Measurements from ENCODE around the gene UBR7.

UBR7 gene

DNA sequence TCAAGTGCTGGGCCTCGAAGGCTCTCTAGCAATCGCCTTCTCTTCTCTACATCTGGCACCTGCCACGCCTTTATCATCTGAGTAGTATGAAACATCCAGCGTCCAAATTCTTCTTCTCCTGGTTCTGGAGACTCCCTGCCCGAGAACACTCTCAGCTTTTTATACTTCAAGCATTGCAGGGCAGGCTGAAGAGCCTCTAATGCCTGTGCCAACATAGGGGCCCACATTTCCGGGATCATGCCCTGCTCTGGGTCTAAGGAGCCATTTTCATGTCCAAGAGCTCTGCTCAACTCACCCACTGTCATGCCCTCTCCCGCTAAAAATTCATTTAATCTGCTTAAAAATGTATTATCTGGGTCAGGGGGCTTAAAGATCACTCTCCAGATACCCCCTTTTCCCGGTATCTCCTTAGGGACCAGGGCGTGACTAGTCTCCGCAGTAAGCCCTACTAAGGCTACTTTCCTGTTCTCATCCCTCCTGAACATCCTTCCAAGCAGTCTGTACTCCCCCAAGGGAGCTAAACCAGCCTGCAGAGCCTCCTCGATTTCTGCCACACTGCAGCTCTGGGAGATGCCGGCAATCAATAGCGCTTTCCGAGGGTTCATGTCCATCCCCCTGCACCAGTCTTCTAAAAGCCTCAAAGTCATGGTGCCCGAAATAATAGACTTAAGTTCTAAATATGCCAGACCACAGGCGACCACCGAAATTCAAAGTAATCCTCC is 23.3 kb upstream of the UBR7 start:
- H3K4me1 Mint-ChIP-seq = peaks cover 34% of the 10 kb centered on the region

DNA sequence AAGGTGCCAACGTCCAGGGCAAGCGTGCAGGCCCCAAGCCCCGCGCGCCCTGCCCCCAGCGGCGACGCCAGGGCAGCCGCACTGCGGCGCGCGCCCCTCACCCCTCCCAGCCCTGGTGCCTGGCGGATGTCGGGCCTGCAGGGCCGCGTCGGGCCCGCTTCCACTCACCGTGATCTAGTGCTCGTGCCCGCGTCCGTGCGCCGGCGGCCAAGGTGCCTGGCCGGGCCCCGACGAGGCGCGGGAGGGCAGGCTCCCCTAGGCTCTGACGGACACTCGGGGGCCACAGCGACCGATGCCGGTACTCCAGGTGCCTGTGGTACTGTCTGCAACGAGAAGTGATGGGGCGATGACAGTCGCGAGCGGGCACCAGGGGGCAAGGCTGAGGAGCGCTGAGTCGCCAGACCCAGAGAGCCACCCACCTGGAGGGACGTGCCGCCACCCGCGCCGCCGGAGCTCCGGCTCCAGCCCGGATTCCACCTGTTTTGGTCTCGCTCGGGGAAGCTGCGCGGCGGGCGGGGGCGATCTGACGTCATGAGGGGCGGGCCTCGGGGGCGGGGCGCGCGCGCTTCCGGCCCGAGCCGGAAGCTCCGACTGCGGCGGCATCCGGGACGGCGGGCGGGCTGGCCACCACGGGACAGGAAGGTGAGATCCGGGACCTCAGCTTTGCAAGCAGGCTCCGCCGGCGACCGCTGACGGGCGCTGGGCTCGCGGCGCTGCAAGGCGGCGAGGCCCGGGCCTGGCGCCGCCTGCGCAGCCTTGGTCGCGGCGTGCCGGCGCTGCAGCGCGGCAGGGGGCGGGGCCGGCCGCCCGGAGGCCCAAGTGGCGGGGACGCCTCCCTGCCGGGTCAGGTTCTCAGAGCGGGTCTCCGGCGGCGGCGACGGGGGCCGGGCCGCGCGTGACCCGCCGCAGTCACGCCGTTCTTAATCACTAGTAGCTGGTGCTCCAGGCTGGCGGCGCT is 22.4 kb upstream of the UBR7 start, which contains the start of the genes LYSET and MOAP1:
Gene LYSET (plus strand): TSS at position 927 of the 958 bp plus-strand sequence. CDS start 89 bp downstream, outside the sequence.
Gene MOAP1 (minus strand): TSS at position 507 of the 958 bp plus-strand sequence. CDS start 655 bp downstream, outside the sequence.
- Mint-ChIP-seq H3K9me3 (no peaks in the 10 kb centered on the region), H3K36me3 (peaks cover 58% of the 10 kb centered on the region)
- DNase-seq (ENCODE audit: low spot score in 2 of 2) = peak; percentile 77 to 93

More for the DNA sequence above, 23.3 kb upstream of the UBR7 start:
- Mint-ChIP-seq H3K27ac (peak overlapping the region; percentile 85), H3K4me3 (peak overlapping the region; percentile 82), H3K9me3 (no peaks in the 10 kb centered on the region), H3K36me3 (peaks cover 52% of the 10 kb centered on the region)
- DNase-seq (ENCODE audit: low spot score in 2 of 2) = no peak
- ATAC-seq = no peak

DNA sequence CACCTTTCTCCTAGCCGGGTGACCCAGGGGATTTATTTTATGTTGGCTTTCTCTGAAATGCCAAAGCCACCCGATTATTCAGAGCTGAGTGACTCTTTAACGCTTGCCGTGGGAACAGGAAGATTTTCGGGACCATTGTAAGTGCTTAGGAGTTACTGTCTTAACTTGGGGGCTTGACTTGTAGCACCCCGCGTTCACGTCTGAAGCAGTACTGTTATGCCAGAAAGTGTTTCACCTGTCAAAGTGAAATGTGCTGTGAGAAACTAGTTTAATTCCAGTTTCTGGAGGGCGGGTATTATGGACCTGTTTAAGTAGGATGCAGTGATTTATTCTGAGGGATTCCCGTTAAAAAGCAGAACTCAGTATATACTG is 21.7 kb upstream of the UBR7 start:
- peaks cover 63% of the 10 kb centered on the region for H3K36me3 Mint-ChIP-seq
- peak overlapping the region; percentile 82 for H3K4me3 Mint-ChIP-seq
- H3K27ac Mint-ChIP-seq = peak overlapping the region; percentile 85
- no peaks in the 10 kb centered on the region for H3K9me3 Mint-ChIP-seq
- ATAC-seq (no peak), DNase-seq (ENCODE audit: low spot score in 2 of 2) (no peak)
- peaks cover 34% of the 10 kb centered on the region for H3K4me1 Mint-ChIP-seq

More for the DNA sequence above, 22.4 kb upstream of the UBR7 start, which contains the start of the genes LYSET and MOAP1:
- Mint-ChIP-seq H3K4me1 (peaks cover 34% of the 10 kb centered on the region), H3K4me3 (peak within 1 kb of the TSS; percentile 82), H3K27ac (peak within 1 kb of the TSS; percentile 85)
- peak; percentile 95 for ATAC-seq

DNA sequence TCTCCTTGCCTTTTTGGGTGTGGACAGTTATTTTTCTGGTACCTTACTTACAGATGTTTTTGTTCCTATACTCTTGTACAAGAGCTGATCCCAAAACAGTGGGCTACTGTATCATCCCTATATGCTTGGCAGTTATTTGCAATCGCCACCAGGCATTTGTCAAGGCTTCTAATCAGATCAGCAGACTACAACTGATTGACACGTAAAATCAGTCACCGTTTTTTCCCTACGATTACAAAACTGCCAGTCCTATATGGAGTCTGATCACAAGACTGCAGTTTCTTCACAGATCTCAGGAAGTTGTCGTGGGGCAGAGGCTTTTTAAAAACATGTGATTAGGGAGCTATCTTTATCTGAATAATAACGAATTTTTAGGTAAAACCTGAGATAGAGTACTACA is 20.6 kb upstream of the UBR7 start:
- Mint-ChIP-seq H3K36me3 (peaks cover 66% of the 10 kb centered on the region), H3K4me1 (peaks cover 34% of the 10 kb centered on the region), H3K27ac (no peak overlapping the region), H3K4me3 (peak overlapping the region; percentile 82), H3K9me3 (no peaks in the 10 kb centered on the region)
- ATAC-seq (no peak), DNase-seq (ENCODE audit: low spot score in 2 of 2) (no peak)

DNA sequence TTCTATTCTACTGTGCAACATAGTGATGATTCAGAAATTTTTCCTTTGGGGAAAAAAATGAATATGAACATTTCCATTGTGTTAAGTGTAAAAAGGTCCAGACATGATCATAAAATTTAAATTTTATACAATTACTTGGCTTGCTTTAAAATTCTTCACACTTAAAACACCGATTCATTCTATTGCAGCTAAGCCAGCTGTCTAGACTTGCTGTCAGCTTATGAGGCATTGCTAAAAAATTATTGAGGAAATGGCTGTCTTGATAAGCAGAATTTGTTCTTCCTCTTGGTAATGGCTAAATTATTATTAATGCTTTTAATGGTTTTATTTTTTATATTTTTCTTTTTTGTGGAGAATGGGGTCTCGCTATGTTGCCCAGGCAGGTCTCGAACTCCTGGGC is 20.1 kb upstream of the UBR7 start:
- H3K4me1 Mint-ChIP-seq = peaks cover 30% of the 10 kb centered on the region
- H3K36me3 Mint-ChIP-seq = peaks cover 62% of the 10 kb centered on the region
- H3K9me3 Mint-ChIP-seq = no peaks in the 10 kb centered on the region
- no peak overlapping the region for H3K4me3 Mint-ChIP-seq
- no peak overlapping the region for H3K27ac Mint-ChIP-seq
- DNase-seq (ENCODE audit: low spot score in 2 of 2) = no peak
- ATAC-seq = no peak

DNA sequence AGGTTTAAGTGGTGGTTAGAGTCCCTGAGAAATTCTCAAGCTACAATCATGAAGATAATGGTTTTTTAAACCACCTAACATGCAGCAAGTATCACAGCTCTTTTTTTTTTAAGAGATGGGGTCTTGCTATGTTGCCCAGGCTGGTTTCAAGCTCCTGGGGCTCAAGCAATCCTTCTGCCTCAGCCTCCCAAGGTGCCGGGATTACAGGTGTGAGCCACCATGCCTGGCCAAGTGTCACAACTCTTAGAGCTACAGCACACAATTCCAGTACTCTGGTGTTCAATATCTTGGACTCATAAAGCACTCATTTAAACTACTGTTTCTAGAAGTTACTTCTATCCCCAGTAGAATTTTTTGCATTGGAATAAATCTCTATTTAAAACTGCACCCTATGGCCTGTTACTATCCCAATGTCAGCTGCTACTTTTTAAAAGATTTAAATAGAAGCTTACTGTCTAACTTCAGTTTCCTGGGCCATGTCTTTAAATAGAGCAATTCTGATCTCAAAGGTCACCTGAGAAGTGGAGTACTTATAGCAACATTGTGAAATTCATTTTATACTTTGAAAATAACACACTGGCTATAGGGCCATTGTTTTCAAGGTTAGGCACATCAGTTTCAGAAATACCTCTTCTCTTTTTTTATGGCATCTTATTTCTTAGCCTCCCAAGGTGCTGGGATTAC is 11.6 kb upstream of the UBR7 start:
- no peak overlapping the region for H3K27ac Mint-ChIP-seq
- no peak overlapping the region for H3K4me3 Mint-ChIP-seq
- H3K9me3 Mint-ChIP-seq = no peaks in the 10 kb centered on the region
- DNase-seq (ENCODE audit: low spot score in 2 of 2) (no peak), ATAC-seq (no peak)
- no peaks in the 10 kb centered on the region for H3K4me1 Mint-ChIP-seq
- H3K36me3 Mint-ChIP-seq = peaks cover 27% of the 10 kb centered on the region

DNA sequence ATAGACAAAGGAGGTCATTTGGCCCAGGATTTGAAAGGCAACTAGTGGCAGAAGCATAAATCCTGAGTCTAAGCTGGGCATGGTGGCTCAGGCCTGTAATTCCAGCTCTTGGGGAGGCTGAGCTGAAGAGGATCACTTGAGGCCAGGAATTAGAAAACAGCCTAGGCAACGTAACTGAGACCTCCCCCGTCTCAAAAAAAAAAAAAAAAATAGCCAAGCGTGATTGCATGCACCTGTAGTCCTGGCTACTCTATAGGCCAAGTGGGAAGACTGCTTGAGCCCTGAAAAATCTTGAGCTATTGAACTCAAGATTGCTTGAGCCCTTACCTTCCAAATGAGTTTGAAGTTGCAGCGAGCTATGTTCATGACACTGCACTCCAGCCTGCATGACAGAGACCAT is 8.0 kb upstream of the UBR7 start:
- Mint-ChIP-seq H3K4me3 (no peak overlapping the region), H3K27ac (no peak overlapping the region), H3K36me3 (peaks cover 46% of the 10 kb centered on the region), H3K4me1 (no peaks in the 10 kb centered on the region), H3K9me3 (no peaks in the 10 kb centered on the region)
- no peak for DNase-seq (ENCODE audit: low spot score in 2 of 2)
- no peak for ATAC-seq

DNA sequence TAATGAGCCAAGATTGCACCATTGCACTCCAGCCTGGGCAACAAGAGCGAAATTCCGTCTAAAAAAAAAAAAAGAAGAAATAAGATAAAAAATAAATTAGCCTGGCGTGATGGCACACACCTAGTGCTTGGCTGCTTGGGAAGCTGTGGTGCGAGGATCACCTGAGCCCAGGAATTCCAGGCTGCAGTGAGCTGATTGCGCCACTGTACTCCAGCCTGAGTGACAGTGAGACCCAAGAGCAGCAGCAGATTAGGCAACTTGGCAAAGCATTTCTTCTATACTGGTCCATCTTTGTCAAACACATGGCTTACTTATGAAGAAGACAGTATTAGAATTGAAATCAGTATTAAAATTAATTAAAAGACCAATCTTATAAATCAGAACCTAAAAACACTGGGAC is 6.5 kb upstream of the UBR7 start:
- Mint-ChIP-seq H3K27ac (no peak overlapping the region), H3K36me3 (peaks cover 59% of the 10 kb centered on the region), H3K4me1 (peaks cover 11% of the 10 kb centered on the region), H3K9me3 (no peaks in the 10 kb centered on the region), H3K4me3 (no peak overlapping the region)
- DNase-seq (ENCODE audit: low spot score in 2 of 2) = no peak
- no peak for ATAC-seq

DNA sequence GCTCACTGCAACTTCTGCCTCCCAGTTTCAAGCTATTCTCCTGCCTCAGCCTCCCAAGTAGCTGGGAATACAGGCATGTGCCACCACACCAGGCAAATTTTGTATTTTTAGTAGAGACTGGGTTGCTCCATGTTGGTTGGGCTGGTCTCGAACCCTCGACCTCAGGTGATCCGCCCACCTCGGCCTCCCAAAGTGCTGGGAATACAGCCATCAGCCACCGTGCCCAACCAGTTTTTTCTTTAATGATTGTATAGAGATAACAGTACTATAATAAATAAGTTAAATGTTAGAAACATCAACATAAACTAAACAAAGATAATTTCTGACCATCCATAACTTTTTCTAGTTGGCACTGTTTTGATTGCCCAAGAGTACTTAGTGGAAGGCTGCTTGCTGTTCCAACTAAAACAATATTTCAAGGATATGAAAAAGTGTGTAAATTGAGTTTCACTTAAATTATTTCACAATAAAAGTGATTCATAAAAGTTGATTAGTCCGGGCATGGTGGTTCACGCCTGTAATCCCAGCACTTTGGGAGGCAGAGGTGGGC is 5.8 kb upstream of the UBR7 start:
- H3K4me3 Mint-ChIP-seq = no peak overlapping the region
- H3K36me3 Mint-ChIP-seq = peaks cover 66% of the 10 kb centered on the region
- H3K27ac Mint-ChIP-seq = no peak overlapping the region
- no peaks in the 10 kb centered on the region for H3K9me3 Mint-ChIP-seq
- no peak for DNase-seq (ENCODE audit: low spot score in 2 of 2)
- peaks cover 11% of the 10 kb centered on the region for H3K4me1 Mint-ChIP-seq
- no peak for ATAC-seq

DNA sequence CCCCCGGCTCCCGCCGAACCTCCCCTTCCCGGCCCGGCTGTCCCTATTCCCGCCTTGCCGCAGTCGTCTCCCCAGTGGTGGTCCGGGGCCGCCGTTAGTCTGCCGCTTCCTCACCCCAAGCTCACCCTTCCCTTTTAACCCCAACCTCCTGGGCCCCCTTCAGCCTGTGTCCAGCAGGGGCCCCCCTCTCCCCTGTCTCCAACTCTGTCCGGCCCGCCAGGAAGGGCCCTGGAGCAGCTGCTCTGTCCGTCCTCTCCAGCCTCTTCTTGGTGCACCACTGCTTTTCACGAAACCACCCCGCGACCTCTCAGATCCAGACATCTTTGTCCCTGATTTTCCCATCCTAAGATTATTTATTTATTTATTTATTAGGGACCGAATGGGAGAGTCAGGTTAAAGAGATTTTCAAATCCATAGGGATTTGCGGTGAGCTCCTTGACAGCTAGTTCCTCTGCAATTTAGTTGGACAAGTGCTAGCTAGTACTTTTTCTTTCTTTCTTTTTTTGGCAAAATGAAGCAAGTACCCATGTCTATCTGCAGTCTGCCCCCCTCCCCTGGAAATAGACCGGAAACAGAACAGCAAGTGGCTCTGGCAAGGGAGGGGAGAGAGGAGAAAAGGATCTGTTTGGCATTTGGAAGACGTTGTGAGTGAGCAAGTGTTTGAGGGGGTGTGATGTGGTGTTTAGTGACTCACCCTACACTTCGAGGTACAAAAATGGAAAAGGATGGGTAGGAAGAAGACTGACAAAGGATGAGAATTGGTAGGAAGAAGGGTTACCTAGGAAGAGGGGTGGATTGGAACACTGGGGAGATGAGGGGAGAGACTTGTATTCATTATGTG is 632 bp downstream of the UBR7 start:
- no peak for DNase-seq (ENCODE audit: low spot score in 2 of 2)
- H3K4me1 Mint-ChIP-seq = peaks cover 33% of the 10 kb centered on the region
- peak overlapping the region; percentile 100 for H3K4me3 Mint-ChIP-seq
- H3K27ac Mint-ChIP-seq = peak overlapping the region; percentile 97
- H3K9me3 Mint-ChIP-seq = no peaks in the 10 kb centered on the region
- peak; percentile 61 for ATAC-seq
- peaks cover 84% of the 10 kb centered on the region for H3K36me3 Mint-ChIP-seq

DNA sequence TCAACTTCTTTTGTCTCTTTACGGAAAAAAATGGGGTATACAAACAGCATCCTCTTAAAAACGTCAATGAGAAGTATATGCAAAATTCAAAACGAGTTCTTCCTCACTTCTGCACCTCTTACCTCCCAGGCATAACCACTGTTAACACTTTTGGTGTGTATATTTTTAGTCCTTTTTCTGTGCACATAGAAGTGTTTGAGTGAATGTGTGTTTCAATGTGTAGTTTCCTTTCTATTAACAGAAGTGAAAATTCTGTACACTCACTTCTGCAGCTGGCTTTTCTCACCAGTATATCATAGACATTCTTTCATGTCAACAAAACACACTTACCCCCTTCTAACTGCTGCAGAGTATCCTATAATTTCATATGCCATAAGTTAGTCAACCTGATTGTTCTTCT is 5.4 kb downstream of the UBR7 start:
- no peak for ATAC-seq
- Mint-ChIP-seq H3K36me3 (peaks cover 86% of the 10 kb centered on the region), H3K4me3 (no peak overlapping the region), H3K4me1 (peaks cover 16% of the 10 kb centered on the region), H3K9me3 (no peaks in the 10 kb centered on the region), H3K27ac (no peak overlapping the region)
- DNase-seq (ENCODE audit: low spot score in 2 of 2) = no peak

DNA sequence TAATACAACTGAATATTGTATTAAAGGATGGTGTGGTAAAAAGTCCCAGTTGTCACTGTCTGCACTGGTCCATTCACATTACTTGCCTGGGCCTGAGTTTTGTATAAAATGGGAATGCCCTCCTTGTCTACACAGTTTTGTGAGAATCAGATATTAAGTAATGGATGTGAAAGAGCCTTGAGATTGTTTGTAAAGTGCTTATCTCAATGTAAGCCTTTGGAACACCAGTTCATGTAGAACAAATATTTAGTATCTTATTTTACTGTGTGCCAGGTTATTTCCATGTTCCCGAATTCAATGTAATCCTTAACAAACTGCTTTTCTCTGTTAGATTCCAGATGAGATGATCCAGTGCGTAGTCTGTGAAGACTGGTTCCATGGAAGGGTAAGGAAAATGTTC is 7.5 kb downstream of the UBR7 start:
- ATAC-seq = no peak
- H3K4me1 Mint-ChIP-seq = no peaks in the 10 kb centered on the region
- peaks cover 93% of the 10 kb centered on the region for H3K36me3 Mint-ChIP-seq
- H3K4me3 Mint-ChIP-seq = no peak overlapping the region
- no peak overlapping the region for H3K27ac Mint-ChIP-seq
- no peaks in the 10 kb centered on the region for H3K9me3 Mint-ChIP-seq
- no peak for DNase-seq (ENCODE audit: low spot score in 2 of 2)

DNA sequence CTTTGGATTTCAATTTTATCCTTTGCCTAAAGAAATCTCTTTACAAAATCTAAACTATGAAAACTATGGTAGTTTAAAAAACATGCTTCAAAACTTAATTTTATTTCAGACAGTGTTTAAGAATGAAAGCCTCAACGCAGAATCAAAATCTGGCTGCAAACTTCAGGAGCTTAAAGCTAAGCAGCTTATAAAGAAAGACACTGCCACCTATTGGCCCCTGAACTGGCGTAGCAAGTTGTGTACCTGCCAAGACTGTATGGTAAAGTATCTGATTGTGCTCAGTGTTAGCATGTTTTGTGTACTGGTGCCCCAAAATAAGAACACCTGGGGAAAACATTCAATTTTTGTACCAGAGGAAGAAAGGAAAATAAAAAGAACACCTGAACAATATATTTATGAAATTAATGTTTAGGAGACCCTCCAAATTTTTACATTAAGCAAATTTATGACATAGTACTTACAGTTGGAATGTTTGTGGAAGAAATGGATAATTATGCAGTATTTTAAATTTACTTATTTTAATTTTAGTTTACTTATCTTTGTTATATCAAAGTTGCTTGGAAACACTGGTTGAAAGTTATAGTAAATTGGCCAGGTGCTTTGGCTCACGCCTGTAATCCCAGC is 12.2 kb downstream of the UBR7 start:
- H3K4me3 Mint-ChIP-seq = no peak overlapping the region
- DNase-seq (ENCODE audit: low spot score in 2 of 2) = no peak
- H3K36me3 Mint-ChIP-seq = peaks cover 95% of the 10 kb centered on the region
- H3K27ac Mint-ChIP-seq = no peak overlapping the region
- H3K4me1 Mint-ChIP-seq = no peaks in the 10 kb centered on the region
- H3K9me3 Mint-ChIP-seq = no peaks in the 10 kb centered on the region
- peak; percentile 74 for ATAC-seq

DNA sequence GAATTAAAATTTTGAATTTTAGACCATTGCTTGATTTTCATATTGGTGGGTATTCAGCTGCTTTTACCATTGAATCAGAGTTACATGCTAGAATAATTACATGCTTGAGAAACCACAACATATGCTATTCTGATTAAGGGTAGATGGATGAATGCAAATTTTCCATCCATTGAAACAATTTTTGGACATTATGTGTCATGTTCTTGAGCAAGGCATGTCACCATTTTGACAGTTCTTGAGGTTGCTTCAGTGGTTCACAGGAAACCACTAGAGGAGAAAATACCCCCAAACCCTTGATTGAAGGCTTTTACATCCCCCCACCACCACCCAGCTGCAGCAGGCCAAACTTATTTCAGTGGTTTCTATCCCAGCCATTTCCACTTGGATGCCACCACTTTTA is 13.5 kb downstream of the UBR7 start:
- Mint-ChIP-seq H3K4me3 (no peak overlapping the region), H3K36me3 (peaks cover 100% of the 10 kb centered on the region), H3K27ac (no peak overlapping the region), H3K4me1 (no peaks in the 10 kb centered on the region), H3K9me3 (no peaks in the 10 kb centered on the region)
- ATAC-seq (no peak), DNase-seq (ENCODE audit: low spot score in 2 of 2) (no peak)

Data from stimulated activated effector memory CD8-positive, alpha-beta T cell treated with anti-CD3 and anti-CD28 coated beads, Interleukin-12 subunit alpha, Interleukin-12 subunit beta, amount 100 ng/mL, for 72 hours (primary cell).